HFFc6 (cell line): ENCODE measurements around the gene LGR6. TPM values are rescaled to one million over a fixed set of nuclear protein-coding genes. Genes with fewer than 3 reads are reported as not detected.

Source experiments
- DNase-seq: peaks from one replicate; pipeline ENCODE4 v3.0.0-alpha.2; 2018
- H3K27ac Mint-ChIP-seq: 2 replicates; pipeline ENCODE4 v1.8.0; 2020; ENCODE audit warnings: mild to moderate bottlenecking, mixed read lengths
- H3K27me3 Mint-ChIP-seq: 2 replicates; pipeline ENCODE4 v1.8.0; 2021; ENCODE audit warnings: mild to moderate bottlenecking, moderate library complexity, mixed read lengths; ENCODE audit not compliant: insufficient read depth
- H3K36me3 Mint-ChIP-seq: 2 replicates; pipeline ENCODE4 v1.8.0; 2021; ENCODE audit warnings: low read depth, mixed read lengths
- H3K4me1 Mint-ChIP-seq: 2 replicates; pipeline ENCODE4 v1.8.0; 2020; ENCODE audit warnings: low read depth, mixed read lengths
- H3K4me3 Mint-ChIP-seq: 2 replicates; pipeline ENCODE4 v1.8.0; 2020; ENCODE audit warnings: mild to moderate bottlenecking, moderate library complexity, mixed read lengths
- H3K9me3 Mint-ChIP-seq: 2 replicates; pipeline ENCODE4 v1.8.0; 2020; ENCODE audit warnings: mild to moderate bottlenecking, mixed read lengths
- total RNA-seq, 6 experiments: library from RNA; stranded (reverse); fragmentation: NEBNext Ultra II Directional; extraction: Animal tissue kit (Norgen Biotek cat#: 25700); gene quantifications; 2 replicates in 1 of 6; 3 replicates in 5 of 6; pipeline ENCODE4 v1.2.3, GENCODE V29; 2021
- TF ChIP-seq, protein P1 (sequence below): fragments of 200-600 bp; sonication (generic); IDR thresholded peaks from 2 replicates; pipeline ENCODE4 v1.5.0; 2021; ENCODE audit warnings: antibody characterized with exemption, mild to moderate bottlenecking

The LGR6 gene
- total RNA-seq, 6 experiments from 2014 or later: not detected

DNA sequence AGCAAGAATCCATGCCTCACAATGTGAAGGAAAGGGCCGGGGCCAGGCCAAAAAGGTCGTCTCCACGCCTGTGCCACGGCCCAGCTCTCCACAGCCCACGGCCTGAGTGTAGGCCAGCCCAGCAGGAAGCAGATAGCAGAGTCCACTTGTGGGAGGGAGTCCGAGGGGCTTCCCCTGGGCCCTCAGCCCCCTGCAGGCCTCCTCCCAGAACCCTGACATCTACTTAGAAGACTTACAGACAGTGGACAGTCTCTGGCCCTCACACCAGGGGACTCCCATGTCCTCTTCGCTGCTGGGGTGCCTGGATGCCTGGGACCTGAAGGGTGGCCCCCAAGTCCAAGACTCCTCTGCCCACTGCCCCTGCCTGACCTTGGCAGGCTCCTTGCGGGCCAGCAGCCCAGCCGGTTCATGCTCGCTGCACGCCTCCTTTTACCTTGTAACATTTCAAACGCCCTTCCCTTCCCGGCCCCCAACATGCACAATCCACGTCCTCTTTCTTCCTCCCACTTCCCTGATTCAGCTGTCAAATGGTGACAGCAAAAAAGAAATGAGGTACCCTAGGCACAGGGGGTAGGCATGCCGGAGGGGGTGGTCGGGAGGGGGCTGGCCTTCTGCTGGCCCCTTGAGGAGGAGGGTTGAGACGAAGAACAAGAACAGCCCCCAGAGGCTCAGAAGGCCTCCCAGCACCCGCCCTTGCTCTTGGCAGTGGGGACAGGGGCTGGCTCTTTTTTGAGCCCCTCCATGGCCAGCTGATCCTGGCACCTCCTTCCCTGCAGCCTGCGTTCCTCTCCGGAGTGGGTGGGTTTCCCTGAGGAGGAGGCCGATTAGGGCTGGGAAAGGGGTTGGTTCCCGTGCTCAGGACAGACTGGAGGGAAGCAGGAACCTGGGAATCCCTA is 32.2 kb upstream of the LGR6 start:
- TF ChIP-seq, protein P1, sequence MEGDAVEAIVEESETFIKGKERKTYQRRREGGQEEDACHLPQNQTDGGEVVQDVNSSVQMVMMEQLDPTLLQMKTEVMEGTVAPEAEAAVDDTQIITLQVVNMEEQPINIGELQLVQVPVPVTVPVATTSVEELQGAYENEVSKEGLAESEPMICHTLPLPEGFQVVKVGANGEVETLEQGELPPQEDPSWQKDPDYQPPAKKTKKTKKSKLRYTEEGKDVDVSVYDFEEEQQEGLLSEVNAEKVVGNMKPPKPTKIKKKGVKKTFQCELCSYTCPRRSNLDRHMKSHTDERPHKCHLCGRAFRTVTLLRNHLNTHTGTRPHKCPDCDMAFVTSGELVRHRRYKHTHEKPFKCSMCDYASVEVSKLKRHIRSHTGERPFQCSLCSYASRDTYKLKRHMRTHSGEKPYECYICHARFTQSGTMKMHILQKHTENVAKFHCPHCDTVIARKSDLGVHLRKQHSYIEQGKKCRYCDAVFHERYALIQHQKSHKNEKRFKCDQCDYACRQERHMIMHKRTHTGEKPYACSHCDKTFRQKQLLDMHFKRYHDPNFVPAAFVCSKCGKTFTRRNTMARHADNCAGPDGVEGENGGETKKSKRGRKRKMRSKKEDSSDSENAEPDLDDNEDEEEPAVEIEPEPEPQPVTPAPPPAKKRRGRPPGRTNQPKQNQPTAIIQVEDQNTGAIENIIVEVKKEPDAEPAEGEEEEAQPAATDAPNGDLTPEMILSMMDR: no peak
- Mint-ChIP-seq H3K27ac (no peak overlapping the region), H3K27me3 (peaks cover 26% of the 10 kb centered on the region), H3K36me3 (no peaks in the 10 kb centered on the region), H3K4me3 (no peak overlapping the region), H3K9me3 (no peaks in the 10 kb centered on the region), H3K4me1 (no peaks in the 10 kb centered on the region)
- DNase-seq: no peak

DNA sequence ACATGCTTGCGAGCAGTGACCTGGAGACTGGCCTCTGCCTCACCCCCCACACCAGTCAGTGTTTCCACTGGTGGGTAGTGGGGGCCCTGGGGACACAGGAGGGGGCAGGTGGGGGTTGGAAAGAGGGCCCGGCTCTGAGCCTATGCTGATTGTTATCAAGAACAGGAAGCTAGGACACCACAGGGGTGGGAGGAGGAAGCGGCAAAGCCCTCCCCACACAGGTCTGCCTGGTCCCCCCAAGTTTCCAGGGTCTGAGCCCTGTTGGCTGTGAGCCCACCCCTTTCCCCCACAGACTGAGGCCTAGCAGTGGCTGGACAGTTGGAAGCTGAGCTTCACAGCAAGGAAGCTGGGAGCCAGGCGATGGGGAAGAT is 31.6 kb upstream of the LGR6 start:
- no peak overlapping the region for H3K4me3 Mint-ChIP-seq
- no peak overlapping the region for H3K27ac Mint-ChIP-seq
- no peaks in the 10 kb centered on the region for H3K9me3 Mint-ChIP-seq
- no peaks in the 10 kb centered on the region for H3K4me1 Mint-ChIP-seq
- no peak for DNase-seq
- no peaks in the 10 kb centered on the region for H3K36me3 Mint-ChIP-seq
- H3K27me3 Mint-ChIP-seq: peaks cover 32% of the 10 kb centered on the region
- TF ChIP-seq, protein P1: no peak

DNA sequence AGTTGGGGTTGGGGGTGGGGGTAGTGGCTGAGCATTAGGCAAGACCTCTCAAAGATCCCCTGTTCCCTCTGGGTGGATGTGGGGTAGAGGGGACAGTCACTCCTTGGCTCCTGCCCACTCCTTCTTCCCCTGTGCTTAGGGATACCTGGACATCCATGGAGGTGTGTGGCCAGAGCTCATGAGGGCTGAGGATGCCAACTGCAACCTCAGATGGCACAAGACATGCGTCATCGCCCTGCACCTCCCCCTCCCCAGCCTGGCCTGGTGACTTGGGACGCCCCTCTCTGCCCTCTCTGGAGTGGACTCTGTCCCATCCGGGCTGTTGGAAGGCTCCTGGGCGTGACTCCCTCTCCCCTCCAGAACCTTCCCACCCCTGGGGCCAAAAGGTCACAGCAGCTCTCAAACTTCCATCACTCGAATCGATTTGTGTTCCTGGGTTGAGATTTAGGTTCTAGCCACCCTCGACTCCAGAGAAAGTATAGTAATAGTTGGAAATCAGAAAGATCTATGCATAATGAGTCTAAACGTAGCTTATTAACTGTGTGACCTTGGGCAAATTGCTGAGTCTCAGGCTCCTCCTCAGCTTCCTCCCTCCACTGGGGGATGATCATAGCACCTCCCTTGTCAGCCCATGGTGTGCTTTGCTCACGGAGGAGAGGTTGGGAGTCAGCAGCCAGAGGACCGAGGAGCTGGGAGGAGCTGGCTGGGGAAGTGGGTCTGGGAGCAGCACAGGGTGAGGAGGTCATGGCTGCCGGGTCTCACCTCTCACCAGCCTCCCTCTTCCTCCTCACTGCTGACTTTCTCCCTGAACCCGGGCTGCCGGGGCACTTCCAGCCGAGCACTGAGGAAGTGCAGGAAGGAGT is 30.9 kb upstream of the LGR6 start:
- no peak overlapping the region for H3K4me3 Mint-ChIP-seq
- H3K9me3 Mint-ChIP-seq: no peaks in the 10 kb centered on the region
- TF ChIP-seq, protein P1: no peak
- H3K27ac Mint-ChIP-seq: no peak overlapping the region
- no peaks in the 10 kb centered on the region; the same call in 1 of the 2 replicates for H3K4me1 Mint-ChIP-seq
- peaks cover 32% of the 10 kb centered on the region for H3K27me3 Mint-ChIP-seq
- no peaks in the 10 kb centered on the region for H3K36me3 Mint-ChIP-seq
- no peak for DNase-seq

DNA sequence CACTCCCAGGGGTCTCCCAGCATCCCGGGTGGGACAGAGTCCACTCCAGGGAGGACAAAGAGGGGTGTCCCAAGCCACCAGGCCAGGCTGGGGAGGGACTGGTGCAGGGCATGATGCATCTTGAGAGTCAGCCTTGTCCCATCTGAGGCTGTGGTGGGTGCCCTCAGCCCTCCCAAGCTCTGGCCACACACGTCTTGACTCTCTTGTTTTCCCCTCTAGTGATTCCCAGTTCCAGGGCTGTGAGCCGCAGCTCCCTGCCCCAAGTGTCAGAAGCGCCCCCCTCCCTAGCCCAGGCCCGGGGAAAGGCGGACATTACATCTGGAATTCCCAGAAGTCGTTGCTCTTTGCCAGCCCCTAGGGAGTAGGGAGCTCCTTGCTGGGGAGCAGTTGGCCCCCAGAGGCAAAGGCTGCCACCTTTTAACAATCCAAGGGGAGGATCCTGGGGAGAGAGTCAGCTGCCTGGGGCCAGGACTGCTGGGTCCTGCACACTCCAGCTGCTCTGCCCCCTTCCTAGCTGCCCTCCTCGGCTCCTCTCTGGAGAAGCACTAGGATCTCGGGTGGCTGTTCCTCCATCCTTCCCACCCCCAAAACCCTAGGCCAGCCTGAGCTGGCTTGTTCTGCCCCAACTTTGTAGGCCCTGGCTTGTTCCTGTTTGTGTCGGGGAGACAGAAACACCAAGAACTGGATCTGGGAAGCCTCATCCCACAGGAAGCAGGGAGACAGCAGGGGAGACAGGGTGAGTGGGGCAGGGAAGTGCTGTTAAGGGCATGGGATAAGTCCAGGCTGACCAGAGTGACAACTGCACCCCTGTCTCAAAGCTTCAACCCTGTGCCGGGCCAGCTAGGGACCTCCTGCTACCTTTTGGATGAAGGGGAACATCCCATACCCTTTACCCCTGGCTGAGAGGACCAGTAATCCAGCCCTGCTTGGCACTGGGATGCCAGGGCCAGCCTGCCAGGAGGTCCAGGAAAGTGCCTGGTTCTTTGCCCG is 30.0 kb upstream of the LGR6 start:
- Mint-ChIP-seq H3K4me3 (no peak overlapping the region), H3K36me3 (no peaks in the 10 kb centered on the region), H3K27ac (no peak overlapping the region), H3K27me3 (peaks cover 38% of the 10 kb centered on the region), H3K9me3 (no peaks in the 10 kb centered on the region), H3K4me1 (peaks cover 8% of the 10 kb centered on the region)
- TF ChIP-seq, protein P1: no peak
- no peak for DNase-seq
